ENCODE data around the gene STX4.
"Not testable (repeated sequence)": the region's sequence is repeated elsewhere in the genome, so short reads cannot be mapped to it uniquely, and the experiment has no call there.

STX4 gene

GRCh38 chr16:30997725-30998711, 35.3 kb upstream of the STX4 start:
- in situ Hi-C loops (cut with MboI; ENCODE audit: low sequenced_read_pairs), result loop anchor here (25.0 kb wide), 1 partner anchor 464 kb away; the partner anchor contains the start of genes ARMC5 and TGFB1I1

- in situ Hi-C loops (cut with MboI; ENCODE audit: low sequenced_read_pairs), result loop anchor here (25.0 kb wide), 1 partner anchor 463 kb away; the partner anchor contains the start of genes ARMC5 and TGFB1I1
Measured at GRCh38 chr16:30998852-30999761, 34.3 kb upstream of the STX4 start.

- in situ Hi-C loops (cut with MboI; ENCODE audit: low sequenced_read_pairs), result no loop called here
Measured at GRCh38 chr16:31000671-31001382, 32.5 kb upstream of the STX4 start.

GRCh38 chr16:31001507-31002249, 31.7 kb upstream of the STX4 start:
- in situ Hi-C loops (cut with MboI; ENCODE audit: low sequenced_read_pairs), result no loop called here

- in situ Hi-C loops (cut with MboI; ENCODE audit: low sequenced_read_pairs), result no loop called here
Measured at GRCh38 chr16:31002250-31002700, 31.1 kb upstream of the STX4 start.

- in situ Hi-C loops (cut with MboI; ENCODE audit: low sequenced_read_pairs), result no loop called here
Measured at GRCh38 chr16:31002862-31003341, 30.5 kb upstream of the STX4 start.

GRCh38 chr16:31003744-31004143, 29.6 kb upstream of the STX4 start:
- in situ Hi-C loops (cut with MboI; ENCODE audit: low sequenced_read_pairs), result no loop called here

GRCh38 chr16:31004658-31005057, 28.7 kb upstream of the STX4 start:
- in situ Hi-C loops (cut with MboI; ENCODE audit: low sequenced_read_pairs), result no loop called here

- in situ Hi-C loops (cut with MboI; ENCODE audit: low sequenced_read_pairs), result no loop called here
Measured at GRCh38 chr16:31005350-31006085, 27.8 kb upstream of the STX4 start.

- in situ Hi-C loops (cut with MboI; ENCODE audit: low sequenced_read_pairs), result no loop called here
Measured at GRCh38 chr16:31006086-31006385, 27.3 kb upstream of the STX4 start.

GRCh38 chr16:31006589-31006988, 26.8 kb upstream of the STX4 start:
- in situ Hi-C loops (cut with MboI; ENCODE audit: low sequenced_read_pairs), result no loop called here

GRCh38 chr16:31007684-31008083, 25.7 kb upstream of the STX4 start:
- in situ Hi-C loops (cut with MboI; ENCODE audit: low sequenced_read_pairs), result no loop called here

- in situ Hi-C loops (cut with MboI; ENCODE audit: low sequenced_read_pairs), result no loop called here
Measured at GRCh38 chr16:31008149-31008548, 25.2 kb upstream of the STX4 start.

- in situ Hi-C loops (cut with MboI; ENCODE audit: low sequenced_read_pairs), result no loop called here
Measured at GRCh38 chr16:31008551-31008950, 24.8 kb upstream of the STX4 start.

GRCh38 chr16:31009120-31009519, 24.2 kb upstream of the STX4 start:
- in situ Hi-C loops (cut with MboI; ENCODE audit: low sequenced_read_pairs), result no loop called here

- in situ Hi-C loops (cut with MboI; ENCODE audit: low sequenced_read_pairs), result no loop called here
Measured at GRCh38 chr16:31009894-31010584, 23.3 kb upstream of the STX4 start.

- in situ Hi-C loops (cut with MboI; ENCODE audit: low sequenced_read_pairs), result no loop called here
Measured at GRCh38 chr16:31010585-31011325, 22.6 kb upstream of the STX4 start, which contains the start of gene STX1B. TSS of gene STX1B (minus strand) at chr16:31010638. CDS start at chr16:31010396, 242 bp downstream.

- in situ Hi-C loops (cut with MboI; ENCODE audit: low sequenced_read_pairs), result not testable (repeated sequence)
Measured at GRCh38 chr16:31011815-31012214, 21.5 kb upstream of the STX4 start.
